Gastrocnemius medialis (tissue), 4 donors: ENCODE measurements around the gene MAPK4.

Experiments
- CTCF ChIP-seq, 5 experiments: fragments of 450-650 bp in 3 of 5; fragments of 200-600 bp in 2 of 5; sonication (generic) in 2 of 5; IDR thresholded peaks in 4 of 5; conservative IDR thresholded peaks in 1 of 5; 1 replicate in 4 of 5; 2 replicates in 1 of 5; pipeline ENCODE4 v1.5.1; 2016 to 2019; ENCODE audit warnings: antibody characterized with exemption in 5 of 5, mild to moderate bottlenecking in 3 of 5, moderate library complexity in 3 of 5
- POLR2A ChIP-seq, 2 donors: fragments of 450-650 bp; IDR thresholded peaks; one replicate each; pipeline ENCODE4 v1.6.1; 2017; ENCODE audit warnings: antibody characterized with exemption in 2 of 2, mild to moderate bottlenecking in 2 of 2, moderate library complexity in 2 of 2

GRCh38 chr18:50697509-50697908 lies 137.6 kb downstream of the MAPK4 start:
- no peak for TF ChIP-seq POLR2A (IDR thresholded peaks at IDR 0.05)
- TF ChIP-seq CTCF (IDR thresholded peaks at IDR 0.05 in 4 of 5, conservative IDR thresholded peaks at IDR 0.05 in 1 of 5) = no peak
